ENCODE results near the gene CP.

The CP gene

DNA sequence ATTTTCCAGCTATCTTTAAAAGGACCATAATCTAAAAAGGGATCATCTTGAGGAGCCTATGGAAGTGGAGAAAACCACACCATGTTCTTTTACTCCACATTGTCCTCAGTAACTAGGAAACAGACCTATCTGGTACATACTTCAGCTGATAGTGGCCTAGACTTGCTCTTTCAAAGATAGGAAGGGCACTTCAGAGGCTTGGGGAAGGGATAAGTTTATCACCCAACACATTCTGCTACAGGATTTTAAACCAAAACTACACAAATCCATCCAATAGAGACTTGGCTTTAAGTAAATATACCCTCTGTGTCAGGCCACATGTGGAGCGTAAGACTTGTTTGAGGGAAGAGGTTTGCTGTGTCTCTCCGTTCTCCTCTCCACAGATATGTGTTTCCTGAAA lies 35.4 kb downstream of the CP start:
- no peak for DNase-seq (ENCODE audit: low read depth in 2 of 2)

GRCh38 chr3:149181182-149181581 lies 40.4 kb downstream of the CP start:
- no peak for DNase-seq (ENCODE audit: low read depth in 2 of 2)

GRCh38 chr3:149180057-149180573 lies 41.5 kb downstream of the CP start:
- DNase-seq (ENCODE audit: low read depth in 2 of 2) = no peak

DNA sequence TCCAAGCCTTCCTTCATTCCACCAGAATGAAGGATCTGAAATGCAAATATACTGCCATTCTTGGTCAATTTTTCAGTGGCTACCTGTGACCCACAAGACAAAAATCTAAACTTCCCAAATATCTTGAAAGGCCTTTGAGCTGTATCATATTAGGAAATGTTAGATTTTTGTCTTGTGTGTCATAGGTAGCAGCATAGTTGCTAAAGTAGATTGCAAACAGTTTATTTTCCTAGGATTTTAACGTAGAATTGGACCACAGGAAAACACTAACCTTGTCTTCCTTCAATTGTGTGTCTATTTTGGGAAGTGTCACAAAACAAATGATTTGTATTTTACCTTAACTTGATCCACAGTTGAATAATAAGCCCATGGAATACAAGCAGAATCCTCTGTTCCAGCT lies 42.4 kb downstream of the CP start:
- DNase-seq (ENCODE audit: low read depth in 2 of 2) = no peak

DNA sequence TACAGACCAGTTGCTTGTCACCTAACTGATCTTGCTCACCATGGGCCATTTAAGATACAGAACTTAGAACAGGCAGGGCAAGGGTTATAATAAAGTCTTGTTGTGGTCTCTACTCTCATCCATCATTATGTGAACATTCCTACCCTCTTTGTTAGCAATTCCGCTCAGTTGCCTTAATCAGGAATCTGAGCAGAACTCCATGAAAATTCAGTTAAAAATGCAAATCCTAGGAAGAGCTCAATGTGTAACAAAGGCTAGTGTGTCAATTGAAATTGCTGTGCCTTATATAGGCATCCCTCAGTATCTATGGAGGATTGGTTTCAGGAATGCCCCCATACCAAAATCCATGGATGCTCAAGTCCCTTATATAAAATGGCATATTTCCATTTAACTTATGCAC lies 44.5 kb downstream of the CP start:
- no peak for DNase-seq (ENCODE audit: low read depth in 2 of 2)

- DNase-seq (ENCODE audit: low read depth in 2 of 2) = no peak
Observed at GRCh38 chr3:149174901-149175300, 46.7 kb downstream of the CP start.

GRCh38 chr3:149170672-149171071 lies 51.0 kb downstream of the CP start:
- DNase-seq (ENCODE audit: low read depth in 2 of 2) = no peak

- DNase-seq (ENCODE audit: low read depth in 2 of 2) = no peak
Observed at GRCh38 chr3:149167898-149168297, 53.7 kb downstream of the CP start.

DNA sequence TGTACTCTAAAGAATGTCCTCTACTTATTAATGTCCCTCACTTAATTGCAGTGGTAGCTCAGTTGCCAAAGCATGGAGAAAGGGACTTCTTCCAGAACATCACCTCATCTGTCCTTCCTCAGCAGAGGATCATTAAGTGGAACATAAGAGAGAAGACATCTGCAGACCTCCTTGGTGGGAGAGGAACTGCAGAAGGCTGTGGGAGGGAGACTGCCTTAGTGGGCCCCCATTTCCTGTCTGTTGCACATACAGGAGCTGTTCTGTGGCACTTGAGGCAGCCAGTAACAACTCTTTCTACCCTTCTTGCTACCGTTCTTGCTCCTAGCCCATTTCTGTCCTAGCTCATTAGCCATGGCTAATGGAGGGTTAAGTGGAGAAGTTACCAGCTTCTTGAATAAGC lies 58.6 kb downstream of the CP start:
- no peak for DNase-seq (ENCODE audit: low read depth in 2 of 2)

GRCh38 chr3:149162007-149162406 lies 59.6 kb downstream of the CP start:
- no peak for DNase-seq (ENCODE audit: low read depth in 2 of 2)

DNA sequence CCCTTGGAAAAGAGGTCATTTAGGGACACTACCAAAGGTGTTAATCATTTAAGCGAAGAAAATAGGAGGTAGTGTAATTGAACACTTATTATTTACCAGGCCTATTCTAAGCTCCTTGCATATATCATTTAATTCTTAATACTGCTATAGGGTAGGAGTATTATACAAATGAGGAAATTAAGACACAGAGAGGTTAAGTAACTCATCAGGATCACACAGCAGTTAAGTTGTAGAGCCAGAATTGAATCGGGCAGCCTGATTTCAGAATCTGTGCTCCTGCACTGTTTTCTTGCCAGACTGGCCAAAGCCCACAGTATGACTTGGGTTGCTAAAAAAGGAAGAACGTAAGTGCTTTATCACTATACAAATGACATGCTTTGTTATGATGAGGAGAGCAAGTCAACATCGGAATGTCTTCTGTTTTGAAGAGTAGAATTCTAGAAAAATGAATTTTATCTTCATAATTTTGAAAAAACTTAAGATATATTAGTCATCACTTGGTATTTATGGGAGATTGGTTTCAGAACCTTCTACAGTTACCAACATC lies 60.8 kb downstream of the CP start:
- no peak for DNase-seq (ENCODE audit: low read depth in 2 of 2)

GRCh38 chr3:149153402-149153801 lies 68.2 kb downstream of the CP start:
- no peak for DNase-seq (ENCODE audit: low read depth in 2 of 2)

- no peak for DNase-seq (ENCODE audit: low read depth in 2 of 2)
Observed at GRCh38 chr3:149152420-149152819, 69.2 kb downstream of the CP start.

DNA sequence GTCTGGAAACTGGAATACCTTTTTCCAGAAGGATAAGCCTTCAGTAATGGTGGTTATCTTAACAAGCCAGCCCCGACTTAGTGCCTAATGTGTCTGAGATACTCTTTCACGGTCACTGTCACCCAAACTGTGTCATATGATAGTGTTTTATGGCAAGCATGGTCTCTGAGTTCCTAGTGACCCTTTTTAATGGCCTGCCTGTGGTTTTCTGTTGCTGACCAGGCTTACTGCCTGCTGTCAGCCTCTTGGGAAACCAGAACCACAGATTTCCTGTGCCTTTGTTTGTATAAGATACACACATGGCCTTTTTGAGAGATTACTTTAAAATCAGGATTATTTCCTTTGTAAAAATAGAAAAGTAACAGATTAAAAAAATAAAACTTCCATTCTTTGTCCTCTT lies 69.8 kb downstream of the CP start:
- DNase-seq (ENCODE audit: low read depth in 2 of 2) = no peak

- DNase-seq (ENCODE audit: low read depth in 2 of 2) = no peak
Observed at GRCh38 chr3:149150436-149150835, 71.2 kb downstream of the CP start.

DNA sequence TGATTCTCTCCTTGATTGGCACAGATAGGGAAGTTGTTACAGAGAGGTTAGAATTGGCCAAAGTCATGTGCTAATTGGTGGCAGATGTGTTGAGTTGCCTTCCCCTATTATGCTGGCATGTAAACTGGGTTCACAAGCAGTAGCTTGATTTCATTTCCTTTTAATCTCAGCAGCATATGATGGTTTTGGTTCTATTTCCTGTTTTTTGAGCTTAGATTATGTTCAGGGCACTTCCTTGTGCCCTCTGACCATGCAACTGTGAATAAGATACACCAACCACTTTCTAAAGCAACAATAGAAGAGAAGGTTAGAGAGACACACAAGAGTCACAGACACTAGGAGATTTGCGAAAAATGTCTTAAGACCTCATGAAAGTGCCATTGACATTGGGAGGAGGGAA lies 75.7 kb downstream of the CP start:
- no peak for DNase-seq (ENCODE audit: low read depth in 2 of 2)

- DNase-seq (ENCODE audit: low read depth in 2 of 2) = no peak
Observed at GRCh38 chr3:149145356-149145755, 76.3 kb downstream of the CP start.

DNA sequence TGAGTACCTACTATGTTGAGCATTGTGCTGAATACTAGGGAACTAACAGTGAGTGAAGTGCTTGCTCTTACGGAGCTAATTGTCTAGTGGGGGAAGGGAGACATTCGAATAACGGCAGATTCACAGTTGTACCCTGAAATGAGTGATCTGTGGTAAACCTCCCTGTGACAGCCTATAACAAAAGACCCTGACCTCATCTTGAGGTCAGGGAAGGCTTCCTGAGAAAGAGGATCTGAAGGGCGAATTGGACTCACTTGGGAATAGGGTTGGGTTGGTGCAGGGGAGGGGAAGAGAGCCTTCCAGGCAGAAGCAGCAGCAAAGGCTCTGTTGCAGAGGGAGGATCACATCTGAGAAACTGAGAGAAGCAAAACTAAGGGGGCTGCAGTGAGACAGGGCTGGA lies 78.9 kb downstream of the CP start:
- DNase-seq (ENCODE audit: low read depth in 2 of 2) = no peak

DNA sequence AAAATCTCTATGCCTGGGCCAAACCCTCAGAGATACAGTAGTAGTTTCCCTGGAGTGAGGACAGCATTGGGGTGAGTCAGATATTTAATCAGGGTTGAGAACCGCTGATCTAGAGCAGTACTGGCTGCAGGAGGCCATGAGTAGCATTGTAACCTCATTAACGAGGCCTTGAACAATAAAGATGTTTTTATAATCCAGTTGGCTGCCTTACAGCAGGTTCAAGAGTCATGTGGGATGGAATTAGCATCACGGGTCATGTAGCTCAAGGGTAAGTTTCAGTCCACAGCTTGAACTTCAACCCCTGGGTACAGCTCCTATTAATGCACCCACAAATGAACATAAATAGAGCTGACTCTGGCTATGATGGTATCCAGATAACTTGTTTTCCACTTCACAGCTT lies 87.1 kb downstream of the CP start:
- no peak for DNase-seq (ENCODE audit: low read depth in 2 of 2)

GRCh38 chr3:149131589-149131988 lies 90.0 kb downstream of the CP start:
- DNase-seq (ENCODE audit: low read depth in 2 of 2) = no peak

DNA sequence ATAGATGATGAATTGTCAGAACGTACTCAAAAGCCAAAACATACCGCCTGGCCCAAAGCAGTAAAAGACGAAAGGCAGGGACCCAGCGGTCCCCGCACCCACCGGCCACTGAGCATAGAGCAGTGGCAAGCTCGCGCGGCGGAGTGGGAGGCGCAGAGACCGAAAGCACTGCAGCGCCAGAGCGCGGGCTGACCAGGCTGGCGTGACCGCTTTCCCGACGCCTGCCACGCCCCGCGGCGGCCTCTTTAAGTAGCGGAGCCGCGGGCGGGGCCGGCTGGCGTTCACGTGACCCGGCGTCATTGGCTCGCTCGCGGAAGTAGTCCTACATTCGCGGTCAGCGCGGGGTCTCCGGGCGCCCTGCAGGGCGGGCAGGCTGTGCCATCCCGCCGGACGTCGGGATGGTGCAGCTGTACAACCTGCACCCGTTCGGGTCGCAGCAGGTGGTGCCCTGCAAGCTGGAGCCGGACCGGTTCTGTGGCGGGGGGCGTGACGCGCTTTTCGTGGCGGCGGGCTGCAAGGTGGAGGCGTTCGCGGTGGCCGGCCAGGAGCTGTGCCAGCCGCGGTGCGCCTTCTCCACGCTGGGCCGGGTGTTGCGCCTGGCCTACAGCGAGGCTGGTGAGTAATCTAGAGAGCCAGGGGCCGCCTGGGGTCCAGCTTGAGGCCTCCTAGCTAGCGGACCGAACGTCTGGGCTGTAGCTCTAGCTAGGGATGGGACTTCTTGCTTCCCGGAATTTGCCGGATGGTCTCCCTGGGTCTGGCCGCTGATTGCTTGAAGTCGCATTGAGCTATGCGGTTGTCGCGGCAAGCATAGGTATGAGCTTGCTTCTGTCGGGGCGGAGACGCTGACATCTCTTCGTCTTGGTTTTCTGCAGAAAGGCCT lies 92.1 kb downstream of the CP start, which contains the start of gene HPS3:
Gene HPS3, plus strand, starts transcription at position 313 of the 880 bp plus-strand sequence. Its CDS starts 86 bp downstream, at position 399.
- peak; percentile 59 to 72 for DNase-seq (ENCODE audit: low read depth in 2 of 2)

GRCh38 chr3:149128821-149129220 lies 92.8 kb downstream of the CP start:
- DNase-seq (ENCODE audit: low read depth in 2 of 2) = no peak

Data from stimulated activated CD4-positive, alpha-beta T cell treated with anti-CD3 and anti-CD28 coated beads, Interleukin-12 subunit alpha, Interleukin-12 subunit beta, amount 100 ng/mL, for 24 hours (primary cell).